PC-3 (cell line): Measurements from ENCODE around the gene RING1.

Experiments used
- CTCF ChIP-seq: fragments of 300-600 bp; sonication (generic); conservative IDR thresholded peaks from 2 replicates; pipeline ENCODE4 v1.5.1; 2017; ENCODE audit warnings: antibody characterized with exemption, low read depth, mild to moderate bottlenecking, low read length
- EZH2 ChIP-seq: fragments of 300-600 bp; sonication (generic); IDR thresholded peaks from one replicate; pipeline ENCODE4 v1.6.1; 2017; ENCODE audit warnings: antibody characterized with exemption, mild to moderate bottlenecking, low read length; ENCODE audit not compliant: unreplicated experiment

- TF ChIP-seq CTCF (no peak), EZH2 (no peak)
Measured at GRCh38 chr6:33204415-33205190, 3.7 kb upstream of the RING1 start, which contains the start of gene HSD17B8.
